ENCODE measurements around the gene BEGAIN.

Gene BEGAIN

DNA sequence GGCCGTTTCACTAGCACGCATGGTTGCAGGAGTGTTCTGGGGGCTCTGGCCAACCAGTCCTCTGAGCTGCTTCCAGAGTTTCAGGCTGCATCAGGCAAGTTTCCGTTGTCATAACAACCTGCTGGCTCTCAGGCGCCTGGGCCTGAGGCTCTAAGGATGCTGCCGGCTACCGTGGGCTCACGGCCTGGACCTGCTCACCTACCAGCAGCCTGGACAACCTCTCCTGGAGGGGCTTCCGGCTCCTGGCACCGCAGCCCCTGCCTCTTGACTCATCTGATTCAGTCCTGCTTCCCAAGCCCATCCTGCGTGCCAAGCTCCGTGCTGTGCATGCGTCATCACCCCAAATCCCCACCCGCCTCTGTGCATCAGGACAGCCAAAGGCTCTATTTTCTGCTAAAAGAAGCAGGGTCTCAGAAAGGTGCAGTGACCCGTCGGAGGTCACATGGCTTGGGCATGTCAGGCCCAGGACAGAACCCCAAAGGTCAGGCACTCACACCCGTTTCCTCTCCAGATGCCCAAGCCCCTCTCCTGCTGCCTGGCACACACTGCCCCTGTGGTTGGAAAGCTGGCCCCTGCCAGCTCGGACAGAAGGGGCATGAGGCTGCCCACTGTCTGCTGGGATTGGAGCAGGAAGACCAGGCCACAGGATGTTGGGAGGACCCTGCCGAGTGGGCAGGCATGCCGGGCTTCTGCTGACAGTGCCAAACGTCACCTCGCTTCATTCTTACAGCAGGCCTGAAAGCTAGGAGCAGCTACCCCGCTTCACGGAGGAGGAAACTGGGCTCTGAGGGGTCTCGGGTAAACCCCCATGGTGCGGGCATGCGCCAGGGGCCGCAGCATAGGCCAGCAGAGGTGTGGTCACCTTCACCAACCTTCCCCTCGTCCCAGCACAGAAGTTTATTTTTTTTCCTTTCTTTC, 5.7 kb downstream of the BEGAIN start:
- DNase-seq: no peak

GRCh38 chr14:100580316-100581227, 6.6 kb downstream of the BEGAIN start:
- DNase-seq: no peak

DNA sequence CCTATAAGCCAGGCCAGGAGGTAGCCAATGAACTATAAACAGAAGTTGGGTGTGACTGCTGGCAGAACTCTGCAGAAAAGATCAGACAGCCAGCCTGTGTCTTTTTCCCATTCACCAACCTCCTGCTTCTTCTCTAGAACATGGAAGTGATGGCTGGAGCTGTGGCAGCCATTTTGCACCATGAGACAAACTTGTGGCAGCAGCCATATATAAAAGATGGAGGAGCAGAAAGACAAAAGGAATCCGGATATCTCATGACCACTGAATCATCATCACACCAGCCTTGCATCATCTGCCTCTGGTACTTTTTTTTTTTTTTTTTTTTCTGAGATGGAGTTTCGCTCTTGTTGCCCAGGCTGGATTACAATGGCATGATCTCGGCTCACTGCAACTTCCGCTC, 8.7 kb downstream of the BEGAIN start:
- no peak for DNase-seq

DNA sequence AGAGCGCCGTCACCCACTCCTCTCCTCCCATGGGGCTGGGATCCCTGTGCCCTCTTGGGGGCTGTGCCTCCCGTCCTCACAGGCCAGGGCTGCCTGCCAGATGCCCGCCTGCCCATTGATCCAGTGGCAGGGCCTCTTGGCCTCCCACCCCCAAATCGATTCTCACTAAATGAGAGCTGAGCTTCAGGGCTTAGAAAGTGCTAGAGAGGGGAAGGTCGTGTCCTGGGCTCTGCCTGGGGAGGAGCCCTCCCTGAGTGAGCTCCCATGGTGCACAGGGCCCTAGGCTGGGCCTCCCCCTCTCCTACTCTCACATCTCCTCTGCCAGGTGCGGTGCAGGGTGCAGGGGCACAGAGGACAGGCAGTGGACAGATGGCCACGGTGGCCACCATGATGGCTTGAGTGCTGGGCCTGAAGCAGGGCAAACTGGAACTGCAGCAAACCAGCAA, 9.2 kb downstream of the BEGAIN start:
- no peak for DNase-seq

GRCh38 chr14:100577321-100577985, 9.8 kb downstream of the BEGAIN start:
- no peak for DNase-seq

GRCh38 chr14:100576091-100577085, 10.8 kb downstream of the BEGAIN start:
- no peak for DNase-seq

DNA sequence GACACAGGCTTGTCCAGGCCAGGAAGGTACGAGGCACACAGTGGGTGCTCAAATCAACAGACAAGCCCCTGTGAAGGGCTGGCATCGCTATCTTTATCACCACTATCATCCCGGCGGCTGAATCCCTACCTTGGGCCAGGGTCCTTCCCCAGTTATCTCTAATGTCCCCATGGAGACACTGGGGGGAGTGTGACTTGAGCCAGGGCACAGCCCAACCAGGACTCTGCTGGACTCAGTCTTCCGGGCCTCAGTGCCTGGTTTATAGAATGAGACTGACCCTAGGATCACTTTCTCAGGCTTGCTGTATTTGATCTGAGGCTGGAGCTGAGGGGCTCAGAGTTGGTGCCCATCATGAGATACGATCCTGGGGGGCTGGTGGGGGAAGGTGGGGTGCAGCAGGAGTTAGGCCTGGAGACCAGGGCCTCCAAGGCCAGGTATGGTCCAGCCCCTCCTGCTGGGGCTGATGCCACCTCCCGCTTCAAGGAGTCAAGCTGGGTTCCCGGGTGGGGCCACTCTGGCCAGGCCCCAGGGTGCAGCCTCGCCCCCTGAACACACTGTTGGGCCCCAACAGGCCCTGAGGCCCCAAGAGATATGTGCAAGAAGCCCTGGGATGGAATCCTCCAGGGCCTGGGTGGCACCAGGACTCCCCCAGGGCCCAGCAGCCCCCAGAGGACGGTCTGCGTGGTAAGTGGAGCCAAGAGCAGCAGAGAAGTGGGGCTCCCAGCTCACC, 11.8 kb downstream of the BEGAIN start:
- DNase-seq: no peak

- no peak for DNase-seq
These were observed 12.6 kb downstream of the BEGAIN start for GRCh38 chr14:100574642-100575031.

- DNase-seq: no peak
These were observed 13.2 kb downstream of the BEGAIN start for GRCh38 chr14:100573757-100574641.

DNA sequence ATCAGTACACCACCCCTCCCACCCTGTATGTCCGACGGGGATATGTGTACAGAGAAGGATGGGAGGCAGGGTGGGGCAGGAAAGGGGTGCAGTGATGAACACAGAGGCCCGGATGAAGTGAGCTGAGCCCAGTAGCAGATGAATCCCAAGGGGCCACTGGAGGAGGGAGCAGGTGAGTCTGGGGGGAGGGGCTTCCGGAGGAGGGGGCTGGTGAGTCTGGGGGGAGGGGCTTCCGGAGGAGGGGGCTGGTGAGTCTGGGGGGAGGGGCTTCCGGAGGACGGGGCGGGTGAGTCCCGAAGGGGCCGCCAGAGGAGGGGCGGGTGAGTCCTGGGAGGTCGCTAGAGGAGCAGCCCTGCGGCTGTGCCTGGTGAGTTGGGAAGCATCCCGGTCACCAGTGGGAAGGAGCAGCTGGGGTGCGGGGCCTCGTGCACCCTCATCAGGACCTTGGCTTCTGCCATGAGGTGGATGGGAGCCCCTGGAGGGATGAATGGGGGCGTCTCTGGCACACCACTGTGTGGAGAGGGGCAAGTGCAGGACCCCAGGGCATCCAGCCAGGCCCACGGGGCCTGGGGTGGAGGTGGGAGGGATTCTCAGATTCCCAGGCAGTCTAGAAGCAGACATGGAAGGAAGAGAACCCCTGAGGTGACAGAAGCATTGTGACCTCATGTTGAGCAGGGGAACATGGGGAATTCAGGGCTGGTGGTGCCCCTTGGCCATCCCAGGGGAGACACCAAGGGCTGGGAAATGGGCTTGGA, 14.0 kb downstream of the BEGAIN start:
- no peak for DNase-seq

DNA sequence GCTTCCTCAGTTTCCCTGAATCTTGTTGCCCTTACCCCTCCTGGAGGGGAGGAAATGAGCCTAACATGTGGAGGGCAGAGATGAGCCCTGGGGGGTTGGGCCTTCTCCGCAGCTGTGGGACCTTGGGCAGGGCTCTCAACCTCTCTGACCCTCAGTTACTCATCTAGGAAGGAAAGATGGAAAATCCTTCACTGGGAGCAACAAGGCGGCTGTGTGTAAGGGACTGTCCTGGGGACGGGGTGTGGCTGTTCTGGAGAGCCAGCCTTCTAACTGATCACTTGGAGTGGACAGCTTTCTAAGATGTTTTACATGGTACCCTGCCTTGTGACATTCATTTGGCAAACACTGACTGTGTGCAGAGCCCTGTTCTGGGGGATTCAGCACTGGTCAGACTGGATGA, 14.7 kb downstream of the BEGAIN start:
- DNase-seq: no peak

- no peak for DNase-seq
These were observed 15.4 kb downstream of the BEGAIN start for GRCh38 chr14:100571837-100572236.

GRCh38 chr14:100570726-100571454, 16.3 kb downstream of the BEGAIN start:
- no peak for DNase-seq

DNA sequence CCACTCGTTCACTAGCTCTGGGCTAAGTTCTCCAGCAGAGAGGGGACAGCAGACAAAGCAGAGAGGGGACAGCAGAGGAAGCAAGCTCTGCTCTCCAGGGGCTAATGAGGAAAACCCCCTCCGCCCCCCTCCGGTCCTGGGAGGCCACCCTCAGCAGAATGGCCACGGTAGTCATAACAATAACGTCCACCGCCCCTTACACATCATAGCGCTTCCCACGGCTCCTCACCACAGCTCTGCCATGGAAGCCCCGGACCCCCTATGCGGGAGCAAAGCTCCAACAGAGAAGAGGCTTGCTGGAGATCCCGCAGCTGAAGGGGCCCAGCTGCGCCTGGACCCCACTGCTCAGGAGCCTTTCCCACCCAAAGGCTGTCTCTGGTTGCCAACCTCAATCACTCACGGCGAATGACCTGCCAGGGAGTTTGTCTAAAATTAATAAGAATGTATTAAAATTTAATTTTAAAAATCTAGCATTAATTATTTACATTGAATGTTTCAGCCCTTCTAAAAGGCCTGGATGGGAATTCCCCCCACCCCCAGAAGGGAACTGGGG, 17.4 kb downstream of the BEGAIN start:
- no peak for DNase-seq

GRCh38 chr14:100568998-100569733, 18.1 kb downstream of the BEGAIN start:
- DNase-seq: no peak

DNA sequence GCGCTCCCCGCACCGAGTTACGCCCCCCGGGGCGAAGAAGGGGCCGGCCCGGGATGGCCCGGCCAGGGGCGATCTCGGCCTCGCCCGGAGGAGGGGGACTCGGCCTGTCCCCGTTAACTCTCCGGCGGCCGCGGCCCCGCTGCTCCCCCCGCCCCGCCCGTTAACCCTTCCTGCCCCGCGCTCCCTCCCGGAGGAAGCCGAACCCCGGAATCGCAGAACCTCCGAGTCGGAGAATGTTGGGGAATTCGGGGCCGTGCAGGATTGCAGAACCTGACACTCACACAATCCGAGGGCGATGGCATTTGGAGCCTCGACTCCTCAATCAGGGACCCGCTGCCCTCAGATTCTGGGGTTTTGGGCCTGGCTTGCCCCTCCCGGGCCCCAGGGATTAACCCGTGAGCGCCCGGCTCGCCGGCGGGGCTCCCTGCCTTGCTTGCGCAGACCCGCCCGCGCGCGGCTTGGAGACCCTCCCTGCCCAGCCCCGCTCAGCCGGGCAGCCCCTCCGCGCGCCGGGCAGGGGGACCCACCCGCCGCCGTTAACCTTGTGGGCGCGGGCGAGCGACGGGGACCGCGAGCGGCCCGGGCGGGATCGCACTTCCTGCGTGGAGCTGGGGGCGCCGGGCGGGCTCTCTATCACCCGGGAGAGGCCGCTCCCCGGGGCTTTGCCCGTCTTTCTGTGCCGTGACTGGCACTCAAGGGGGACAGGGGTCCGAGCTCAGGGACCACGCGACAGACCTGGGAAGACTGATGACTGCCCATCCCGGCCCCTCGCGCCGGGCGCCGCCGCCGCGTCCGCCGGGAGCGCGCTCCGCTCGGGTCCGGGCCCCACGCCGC, 18.8 kb downstream of the BEGAIN start:
- no peak for DNase-seq

- no peak for DNase-seq
These were observed 19.4 kb downstream of the BEGAIN start for GRCh38 chr14:100567877-100568163.

Measured in GF-D8 (cell line).